ENCODE results near the gene GJB6. TPM values are rescaled to one million over a fixed set of nuclear protein-coding genes. Genes with fewer than 3 reads are reported as not detected.
A peak's percentile ranks its signal among the peaks of the same experiment; 100 is the strongest.

Gene GJB6
- total and polyA plus RNA-seq, 2 of the 4 experiments (the other 2 are of a cell fraction): not detected

- H3K14ac ChIP-seq (replicated peaks; ENCODE audit: low read depth, low read length): peak overlapping the region; percentile 45
- peak overlapping the region; percentile 2 to 42; a peak in 3 of 4 replicates for H4K8ac ChIP-seq (ENCODE audit: low read depth in 2 of 2, low read length in 2 of 2)
- no peaks in the 10 kb centered on the region for H3K36me3 ChIP-seq (ENCODE audit: control insufficient read depth, insufficient read depth, low read length)
- peak overlapping the region; percentile 79 for H3K4ac ChIP-seq (ENCODE audit: low read depth, low read length)
- H4K20me1 ChIP-seq (ENCODE audit: insufficient read depth, low read length): no peaks in the 10 kb centered on the region
- intact Hi-C loops (cut with micrococcal nuclease) (no loop called here), in situ Hi-C loops (cut with MboI; ENCODE audit: low sequenced_read_pairs) (loop anchor here (25.0 kb wide), 3 partner anchors 537 to 1312 kb away; partner anchors contain the start of gene IL17D), dilution Hi-C loops (cut with HindIII; ENCODE audit: low sequenced_read_pairs, unreplicated experiment) (loop anchor here (25.0 kb wide), 1 partner anchor 312 kb away; no protein-coding TSS in a partner anchor)
- CTCF ChIA-PET: no interaction called here
- H3K79me1 ChIP-seq (ENCODE audit: low read depth in 1 of 2, low read length in 2 of 2): no peaks in the 10 kb centered on the region
- peak overlapping the region; percentile 3; the same call in 1 of the 3 replicates for H2BK15ac ChIP-seq (ENCODE audit: low read depth, low read length)
- H3K18ac ChIP-seq (ENCODE audit: low read depth, low read length): peak overlapping the region; percentile 28
- TF ChIP-seq USF2 (IDR thresholded peaks at IDR 0.05; ENCODE audit: low read depth, low read length) (no peak), FOS (IDR thresholded peaks at IDR 0.05; ENCODE audit: low read depth, low read length) (no peak), MAZ (IDR thresholded peaks at IDR 0.05; ENCODE audit: borderline replicate concordance, low read depth, low read length) (no peak), SMC3 (IDR thresholded peaks at IDR 0.05; ENCODE audit: low read depth, low read length) (no peak), RFX5 (IDR thresholded peaks at IDR 0.05; ENCODE audit: low read depth, low read length) (no peak), NFE2L2 (IDR thresholded peaks at IDR 0.05; ENCODE audit: low read depth, low read length) (no peak), RCOR1 (IDR thresholded peaks at IDR 0.05; ENCODE audit: insufficient replicate concordance, low read length) (no peak), CHD1 (IDR thresholded peaks at IDR 0.05; ENCODE audit: low read depth, low read length) (no peak), CEBPB (IDR thresholded peaks at IDR 0.05; ENCODE audit: low read depth, low read length) (no peak), BHLHE40 (IDR thresholded peaks at IDR 0.05; ENCODE audit: low read depth, low read length) (no peak)
- TF ChIP-seq, protein P1, sequence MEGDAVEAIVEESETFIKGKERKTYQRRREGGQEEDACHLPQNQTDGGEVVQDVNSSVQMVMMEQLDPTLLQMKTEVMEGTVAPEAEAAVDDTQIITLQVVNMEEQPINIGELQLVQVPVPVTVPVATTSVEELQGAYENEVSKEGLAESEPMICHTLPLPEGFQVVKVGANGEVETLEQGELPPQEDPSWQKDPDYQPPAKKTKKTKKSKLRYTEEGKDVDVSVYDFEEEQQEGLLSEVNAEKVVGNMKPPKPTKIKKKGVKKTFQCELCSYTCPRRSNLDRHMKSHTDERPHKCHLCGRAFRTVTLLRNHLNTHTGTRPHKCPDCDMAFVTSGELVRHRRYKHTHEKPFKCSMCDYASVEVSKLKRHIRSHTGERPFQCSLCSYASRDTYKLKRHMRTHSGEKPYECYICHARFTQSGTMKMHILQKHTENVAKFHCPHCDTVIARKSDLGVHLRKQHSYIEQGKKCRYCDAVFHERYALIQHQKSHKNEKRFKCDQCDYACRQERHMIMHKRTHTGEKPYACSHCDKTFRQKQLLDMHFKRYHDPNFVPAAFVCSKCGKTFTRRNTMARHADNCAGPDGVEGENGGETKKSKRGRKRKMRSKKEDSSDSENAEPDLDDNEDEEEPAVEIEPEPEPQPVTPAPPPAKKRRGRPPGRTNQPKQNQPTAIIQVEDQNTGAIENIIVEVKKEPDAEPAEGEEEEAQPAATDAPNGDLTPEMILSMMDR (conservative IDR thresholded peaks at IDR 0.05; ENCODE audit: low read depth, low read length): no peak
- no peak overlapping the region for H3K9ac ChIP-seq (ENCODE audit: low read depth, low read length)
- H4K91ac ChIP-seq (ENCODE audit: insufficient read depth, low read depth, low read length): peak overlapping the region; percentile 62
- peak overlapping the region; percentile 57; the same call in 1 of the 2 replicates for H3K23ac ChIP-seq (ENCODE audit: low read depth, low read length)
- H2BK5ac ChIP-seq (ENCODE audit: low read depth, low read length, poor library complexity, severe bottlenecking): no peak overlapping the region
- peak overlapping the region; percentile 83 for H3K27ac ChIP-seq (ENCODE audit: insufficient read depth, low read length)
- H2AK9ac ChIP-seq (replicated peaks; ENCODE audit: low read depth, low read length, poor library complexity): no peak overlapping the region
- H3K4me3 ChIP-seq (ENCODE audit: insufficient read depth, low read depth, low read length): no peak overlapping the region
- WGBS, 2 experiments (ENCODE audit: extremely low coverage in 2 of 2, insufficient read length in 1 of 2): no CpG with 5 or more reads among the region's 3 CpGs
- POLR2A ChIA-PET (ENCODE audit: unreplicated experiment): no interaction called here
- DNase-seq (no peak), ATAC-seq (ENCODE audit: low read depth) (no peak)
- H3K4me1 ChIP-seq (ENCODE audit: control insufficient read depth, insufficient read depth, low read length): peaks cover 14% of the 10 kb centered on the region; the same call in 1 of the 2 replicates
- H3K9me3 ChIP-seq (ENCODE audit: control insufficient read depth, insufficient read depth, low read length): no peaks in the 10 kb centered on the region
- H2BK20ac ChIP-seq (ENCODE audit: low read depth, low read length): peak overlapping the region; percentile 60
- H2AFZ ChIP-seq (replicated peaks; ENCODE audit: low read length, poor library complexity): no peak overlapping the region
- peak overlapping the region; percentile 18; the same call in 1 of the 2 replicates for H2AK5ac ChIP-seq (ENCODE audit: low read depth, low read length)
- peak overlapping the region; percentile 78 for H2BK120ac ChIP-seq (ENCODE audit: low read depth, low read length)
- H3K27me3 ChIP-seq (ENCODE audit: control insufficient read depth, insufficient read depth, low read length): peaks cover 6% of the 10 kb centered on the region
- H3K4me2 ChIP-seq (ENCODE audit: low read depth, low read length): peak overlapping the region; percentile 4; the same call in 1 of the 2 replicates
- H3K56ac ChIP-seq (ENCODE audit: extremely low read depth, insufficient read depth, low read length): peak overlapping the region; percentile 33; the same call in 1 of the 2 replicates
- H3K9me1 ChIP-seq (ENCODE audit: insufficient read depth, low read length): peaks cover 8% of the 10 kb centered on the region
- no TSS peak for BruUV-seq (replicated peaks)
- H4K5ac ChIP-seq (ENCODE audit: low read depth, low read length): no peak overlapping the region; the same call in 1 of the 2 replicates
Measured at GRCh38 chr13:20175406-20175794, 56.7 kb downstream of the GJB6 start.

All from IMR-90 (cell line).